HEK293 (cell line): ENCODE measurements around the gene PLD3.

Experiments
- CTCF ChIA-PET: fragments of 350-600 bp; formaldehyde crosslinking; extraction: SDS; loops from one replicate; lab custom pipeline; 2021; ENCODE audit warnings: antibody characterized with exemption; lab: Yijun Ruan, JAX
- POLR2A ChIA-PET: fragments of 300-600 bp; formaldehyde crosslinking; extraction: SDS; loops from one replicate; lab custom pipeline; 2020; ENCODE audit warnings: antibody characterized with exemption, inconsistent platforms; lab: Yijun Ruan, JAX
- H3K27ac ChIP-seq: fragments of 200-500 bp; sonication (Bioruptor generic); 2 replicates; pipeline ENCODE4 v1.5.1; 2014; ENCODE audit warnings: low read depth, low read length, control low read depth, inconsistent platforms; ENCODE audit errors: extremely low read depth
- H3K36me3 ChIP-seq, 2 experiments: fragments of 200-500 bp in 1 of 2; sonication (Bioruptor generic) in 1 of 2; 1 replicate in 1 of 2; 2 replicates in 1 of 2; pipeline ENCODE4 v1.5.1; 2014 to 2017; ENCODE audit warnings: inconsistent platforms in 2 of 2, low read length in 2 of 2; ENCODE audit not compliant: control insufficient read depth in 2 of 2, insufficient read depth in 1 of 2
- H3K4me1 ChIP-seq: fragments of 200-500 bp; sonication (Bioruptor generic); 2 replicates; pipeline ENCODE4 v1.5.1; 2014; ENCODE audit warnings: mild to moderate bottlenecking, low read length, inconsistent platforms; ENCODE audit not compliant: control insufficient read depth, insufficient read depth
- H3K4me3 ChIP-seq: 2 replicates; pipeline ENCODE4 v1.5.1; 2011; ENCODE audit warnings: low read depth, mild to moderate bottlenecking, control low read depth, low read length, moderate library complexity
- H3K9me3 ChIP-seq: fragments of 200-500 bp; sonication (Bioruptor generic); 2 replicates; pipeline ENCODE4 v1.5.1; 2014; ENCODE audit warnings: low read depth, low read length, inconsistent platforms; ENCODE audit not compliant: control insufficient read depth, insufficient read depth
- GLIS1 ChIP-seq: fragments of 450-650 bp; formaldehyde crosslinking; IDR thresholded peaks from 2 replicates; pipeline ENCODE4 v1.5.1; 2016; ENCODE audit warnings: missing biosample characterization, missing genetic modification characterization
- MYNN ChIP-seq: fragments of 450-650 bp; formaldehyde crosslinking; IDR thresholded peaks from 2 replicates; pipeline ENCODE4 v1.5.1; 2016; ENCODE audit warnings: missing biosample characterization, missing genetic modification characterization, borderline replicate concordance
- SP2 ChIP-seq: fragments of 450-650 bp; formaldehyde crosslinking; IDR thresholded peaks from 2 replicates; pipeline ENCODE4 v1.5.1; 2016; ENCODE audit warnings: missing biosample characterization, missing genetic modification characterization
- TSHZ1 ChIP-seq: fragments of 450-650 bp; formaldehyde crosslinking; IDR thresholded peaks from 2 replicates; pipeline ENCODE4 v1.5.1; 2016; ENCODE audit warnings: missing biosample characterization, missing genetic modification characterization, borderline replicate concordance
- ZBTB26 ChIP-seq: fragments of 450-650 bp; formaldehyde crosslinking; optimal IDR thresholded peaks from 2 replicates; pipeline ENCODE3; 2016; ENCODE audit warnings: missing biosample characterization, mild to moderate bottlenecking, missing genetic modification characterization
- ZIC2 ChIP-seq: fragments of 450-650 bp; formaldehyde crosslinking; IDR thresholded peaks from 2 replicates; pipeline ENCODE4 v1.5.1; 2016; ENCODE audit warnings: missing biosample characterization, missing genetic modification characterization
- ZNF175 ChIP-seq: fragments of 450-650 bp; formaldehyde crosslinking; IDR thresholded peaks from 2 replicates; pipeline ENCODE4 v1.5.1; 2016; ENCODE audit warnings: missing biosample characterization, missing genetic modification characterization
- ZNF23 ChIP-seq: fragments of 450-650 bp; formaldehyde crosslinking; IDR thresholded peaks from 2 replicates; pipeline ENCODE4 v1.5.1; 2016; ENCODE audit warnings: missing biosample characterization, missing genetic modification characterization, borderline replicate concordance
- ZNF266 ChIP-seq: fragments of 450-650 bp; formaldehyde crosslinking; IDR thresholded peaks from 2 replicates; pipeline ENCODE4 v1.5.1; 2016; ENCODE audit warnings: missing biosample characterization, missing genetic modification characterization, low read depth
- ZNF391 ChIP-seq: fragments of 450-650 bp; formaldehyde crosslinking; IDR thresholded peaks from 2 replicates; pipeline ENCODE4 v1.5.1; 2016; ENCODE audit warnings: low read depth, missing biosample characterization, missing genetic modification characterization, borderline replicate concordance
- ZNF416 ChIP-seq: fragments of 450-650 bp; formaldehyde crosslinking; IDR thresholded peaks from 2 replicates; pipeline ENCODE4 v1.5.1; 2016; ENCODE audit warnings: missing biosample characterization, missing genetic modification characterization
- ZNF521 ChIP-seq: fragments of 450-650 bp; formaldehyde crosslinking; IDR thresholded peaks from 2 replicates; pipeline ENCODE4 v1.5.1; 2017; ENCODE audit warnings: missing biosample characterization, mild to moderate bottlenecking, missing genetic modification characterization
- ZNF555 ChIP-seq: fragments of 450-650 bp; formaldehyde crosslinking; conservative IDR thresholded peaks from 2 replicates; pipeline ENCODE4 v1.5.1; 2017; ENCODE audit warnings: missing biosample characterization, mild to moderate bottlenecking, missing genetic modification characterization, inconsistent platforms
- ZNF571 ChIP-seq: fragments of 450-650 bp; formaldehyde crosslinking; IDR thresholded peaks from 2 replicates; pipeline ENCODE4 v1.5.0; 2017; ENCODE audit warnings: missing biosample characterization, missing genetic modification characterization
- ZNF600 ChIP-seq: fragments of 450-650 bp; formaldehyde crosslinking; IDR thresholded peaks from 2 replicates; pipeline ENCODE4 v1.5.1; 2016; ENCODE audit warnings: missing biosample characterization, missing genetic modification characterization
- ZNF785 ChIP-seq: fragments of 450-650 bp; formaldehyde crosslinking; IDR thresholded peaks from 2 replicates; pipeline ENCODE4 v1.5.1; 2016; ENCODE audit warnings: missing biosample characterization, missing genetic modification characterization
- ZSCAN23 ChIP-seq: fragments of 450-650 bp; formaldehyde crosslinking; IDR thresholded peaks from 2 replicates; pipeline ENCODE4 v1.5.1; 2016; ENCODE audit warnings: missing biosample characterization, missing genetic modification characterization
- ZSCAN30 ChIP-seq: fragments of 450-650 bp; IDR thresholded peaks from 2 replicates; pipeline ENCODE4 v1.5.1; 2018; ENCODE audit warnings: missing biosample characterization, mild to moderate bottlenecking, missing genetic modification characterization, moderate library complexity

Gene PLD3

GRCh38 chr19:40322951-40323615 is 25.4 kb upstream of the PLD3 start:
- CTCF ChIA-PET: interaction anchor here (0.7 to 2.1 kb wide), 2 partner anchors 9 to 18 kb away, joined by 3 to 15 read pairs; no protein-coding TSS in a partner anchor
- Histone ChIP-seq H3K4me3 (no peak overlapping the region), H3K4me1 (no peaks in the 10 kb centered on the region; the same call in 1 of the 2 replicates), H3K9me3 (no peaks in the 10 kb centered on the region), H3K36me3 (peaks cover 88 to 99% of the 10 kb centered on the region in 2 experiments)
- POLR2A ChIA-PET: interaction anchor here (0.8 to 1.5 kb wide), 2 partner anchors 16 to 25 kb away, joined by 3 to 4 read pairs; partner anchors contain the start of genes C19orf47 and PLD3
- TF ChIP-seq ZNF266 (no peak), ZIC2 (tag by site-specific recombination) (peak; percentile 5; the same call in 1 of the 2 replicates)
- TF ChIP-seq, all 188 proteins: peak for 1
- no peak overlapping the region for H3K27ac ChIP-seq

- H3K9me3 ChIP-seq: no peaks in the 10 kb centered on the region
- H3K4me1 ChIP-seq: no peaks in the 10 kb centered on the region; the same call in 1 of the 2 replicates
- CTCF ChIA-PET: interaction anchor here (0.7 to 1.0 kb wide), 2 partner anchors 18 to 279 kb away, joined by 3 to 8 read pairs; no protein-coding TSS in a partner anchor
- POLR2A ChIA-PET: no interaction called here
- no peak overlapping the region for H3K4me3 ChIP-seq
- TF ChIP-seq GLIS1 (peak; percentile 68), ZNF416 (tag by site-specific recombination) (no peak), ZBTB26 (no peak), ZIC2 (tag by site-specific recombination) (no peak)
- H3K36me3 ChIP-seq: peaks cover 88 to 99% of the 10 kb centered on the region in 2 experiments
- H3K27ac ChIP-seq: no peak overlapping the region
Measured at GRCh38 chr19:40323705-40324104, 24.8 kb upstream of the PLD3 start.

- ChIA-PET CTCF (interaction anchor here (2.3 kb wide), 1 partner anchor 21 kb away, joined by 6 read pairs; no protein-coding TSS in a partner anchor), POLR2A (interaction anchor here (0.5 to 1.2 kb wide), 4 partner anchors 21 to 282 kb away, joined by 3 to 9 read pairs (median 6); partner anchors contain the start of genes C19orf47 and PLD3)
- H3K4me3 ChIP-seq: no peak overlapping the region
- TF ChIP-seq ZNF600 (tag by site-specific recombination): no peak
- TF ChIP-seq ZNF23 (tag by site-specific recombination): no peak
- no peak for TF ChIP-seq ZSCAN30 (tag by site-specific recombination)
- TF ChIP-seq ZNF391 (tag by site-specific recombination): no peak
- no peaks in the 10 kb centered on the region; the same call in 1 of the 2 replicates for H3K4me1 ChIP-seq
- no peaks in the 10 kb centered on the region for H3K9me3 ChIP-seq
- peaks cover 92 to 99% of the 10 kb centered on the region in 2 experiments for H3K36me3 ChIP-seq
- H3K27ac ChIP-seq: no peak overlapping the region
Measured at GRCh38 chr19:40326201-40326600, 22.3 kb upstream of the PLD3 start.

GRCh38 chr19:40331052-40331451 is 17.4 kb upstream of the PLD3 start:
- Histone ChIP-seq H3K9me3 (no peaks in the 10 kb centered on the region), H3K27ac (peak overlapping the region; percentile 41; the same call in 1 of the 2 replicates), H3K4me3 (no peak overlapping the region), H3K36me3 (peaks cover 86 to 99% of the 10 kb centered on the region in 2 experiments), H3K4me1 (no peaks in the 10 kb centered on the region; the same call in 1 of the 2 replicates)
- POLR2A ChIA-PET: interaction anchor here (2.0 kb wide), 1 partner anchor 17 kb away, joined by 6 read pairs; the partner anchor contains the start of genes C19orf47 and PLD3
- TF ChIP-seq MYNN: no peak
- no peak for TF ChIP-seq ZNF571
- TF ChIP-seq, all 188 proteins: peak for 0
- CTCF ChIA-PET: interaction anchor here (0.6 to 1.8 kb wide), 5 partner anchors 17 to 303 kb away, joined by 3 to 6 read pairs (median 4); no protein-coding TSS in a partner anchor

- ChIA-PET CTCF (interaction anchor here (0.6 to 3.7 kb wide), 2 partner anchors 27 to 95 kb away, joined by 3 to 16 read pairs; no protein-coding TSS in a partner anchor), POLR2A (interaction anchor here (5.3 kb wide), 1 partner anchor 15 kb away, joined by 36 read pairs; the partner anchor contains the start of genes C19orf47 and PLD3)
- peaks cover 87 to 89% of the 10 kb centered on the region in 2 experiments for H3K36me3 ChIP-seq
- H3K4me3 ChIP-seq: no peak overlapping the region
- no peaks in the 10 kb centered on the region for H3K4me1 ChIP-seq
- H3K27ac ChIP-seq: no peak overlapping the region
- H3K9me3 ChIP-seq: no peaks in the 10 kb centered on the region
- TF ChIP-seq ZIC2 (tag by site-specific recombination): no peak
- TF ChIP-seq TSHZ1 (tag by site-specific recombination): no peak
- no peak for TF ChIP-seq ZNF785 (tag by site-specific recombination)
- TF ChIP-seq SP2 (tag by site-specific recombination): no peak
- TF ChIP-seq ZNF521 (tag by site-specific recombination): no peak
- TF ChIP-seq ZSCAN23 (tag by site-specific recombination): no peak
- TF ChIP-seq ZNF175 (tag by site-specific recombination): no peak
- no peak for TF ChIP-seq ZNF555 (tag by site-specific recombination)
Measured at GRCh38 chr19:40332669-40333068, 15.8 kb upstream of the PLD3 start.
